GM12878 (cell line): ENCODE results near the gene CNIH1. TPM values are rescaled to one million over a fixed set of nuclear protein-coding genes. Genes with fewer than 3 reads are reported as not detected.
A peak's percentile ranks its signal among the peaks of the same experiment; 100 is the strongest.

ENCODE experiments used
- CREB1 ChIP-seq: IDR thresholded peaks from 2 replicates; pipeline ENCODE4 v1.6.1; 2012; ENCODE audit warnings: low read depth, mild to moderate bottlenecking, inconsistent platforms
- ELK1 ChIP-seq: IDR thresholded peaks from 2 replicates; pipeline ENCODE4 v1.6.1; 2012; ENCODE audit warnings: low read depth, low read length, improper control_type of control experiment
- FOXK2 ChIP-seq: fragments of 450-650 bp; IDR thresholded peaks from 2 replicates; pipeline ENCODE4 v1.6.1; 2017; ENCODE audit warnings: mild to moderate bottlenecking, moderate library complexity
- MTA2 ChIP-seq: fragments of 450-650 bp; IDR thresholded peaks from 2 replicates; pipeline ENCODE4 v1.6.1; 2016; ENCODE audit warnings: low read depth, mild to moderate bottlenecking, moderate library complexity
- NR2C2 ChIP-seq: IDR thresholded peaks from 2 replicates; pipeline ENCODE4 v1.6.1; 2011; ENCODE audit warnings: borderline replicate concordance, low read depth; ENCODE audit not compliant: control insufficient read depth, insufficient read length
- POLR2AphosphoS5 ChIP-seq: IDR thresholded peaks from 2 replicates; pipeline ENCODE4 v1.6.1; 2011; ENCODE audit warnings: mild to moderate bottlenecking, low read length, inconsistent platforms
- SMARCA5 ChIP-seq: fragments of 450-650 bp; IDR thresholded peaks from 2 replicates; pipeline ENCODE4 v1.6.1; 2017; ENCODE audit warnings: mild to moderate bottlenecking
- SREBF2 ChIP-seq: IDR thresholded peaks from 2 replicates; pipeline ENCODE4 v1.6.1; 2012; ENCODE audit warnings: mild to moderate bottlenecking, low read length
- STAT3 ChIP-seq: IDR thresholded peaks from 2 replicates; pipeline ENCODE4 v1.6.1; 2011; ENCODE audit warnings: low read depth, low read length, improper control_type of control experiment
- SUZ12 ChIP-seq: fragments of 200-600 bp; sonication (generic); IDR thresholded peaks from one replicate; pipeline ENCODE4 v1.6.1; 2018; ENCODE audit warnings: antibody characterized with exemption, mild to moderate bottlenecking; ENCODE audit not compliant: unreplicated experiment
- TCF12 ChIP-seq: IDR thresholded peaks from 2 replicates; pipeline ENCODE4 v1.6.1; 2011; ENCODE audit warnings: low read depth, mild to moderate bottlenecking, low read length
- ZNF207 ChIP-seq: fragments of 450-650 bp; IDR thresholded peaks from 2 replicates; pipeline ENCODE4 v1.6.1; 2014; ENCODE audit warnings: antibody characterized with exemption, mild to moderate bottlenecking, borderline replicate concordance
- ZNF687 ChIP-seq: fragments of 450-650 bp; IDR thresholded peaks from 2 replicates; pipeline ENCODE4 v1.6.1; 2017; ENCODE audit warnings: mild to moderate bottlenecking, moderate library complexity
- polyA plus RNA-seq, 11 experiments: library from polyadenylated mRNA; depleted of rRNA in 4 of 11; unstranded in 6 of 11; stranded (reverse) in 5 of 11; fragments of >200 nt; fragmentation: Nextera tagmentation in 4 of 11; fragmentation: Illumina TruSeq in 1 of 11; extraction: Ambion mirVana in 4 of 11; extraction: Trizol in 1 of 11; gene quantifications; 1 replicate in 1 of 11; 2 replicates in 10 of 11; pipeline versions ENCODE4 v1.2.1 to v1.2.3, GENCODE V29; 2011 to 2016; ENCODE audit warnings: inconsistent platforms in 2 of 11, missing spikeins in 2 of 11, low read depth in 1 of 11
- total RNA-seq, 4 experiments: library from RNA; depleted of rRNA in 3 of 4; stranded (reverse); fragments of >200 nt in 3 of 4; fragmentation: Illumina TruSeq in 1 of 4; extraction: Trizol in 1 of 4; gene quantifications; 2 replicates each; pipeline versions ENCODE4 v1.2.1 to v1.2.3, GENCODE V29; 2013 to 2021
- TF ChIP-seq, protein P1 (sequence below): IDR thresholded peaks from 2 replicates; pipeline ENCODE4 v1.6.1; 2011; ENCODE audit warnings: borderline replicate concordance, low read depth, mild to moderate bottlenecking, moderate library complexity, low read length; ENCODE audit not compliant: insufficient read depth, poor library complexity, severe bottlenecking
- TF ChIP-seq, protein P2 (sequence below): IDR thresholded peaks from 2 replicates; pipeline ENCODE4 v1.6.1; 2012; ENCODE audit warnings: low read length, inconsistent platforms

Gene CNIH1
- total and polyA plus RNA-seq, 10 of the 15 experiments (the other 5 are each of a cell fraction or from before 2014, with no cell fraction given) = 48.9 to 274 (median 110) TPM

DNA sequence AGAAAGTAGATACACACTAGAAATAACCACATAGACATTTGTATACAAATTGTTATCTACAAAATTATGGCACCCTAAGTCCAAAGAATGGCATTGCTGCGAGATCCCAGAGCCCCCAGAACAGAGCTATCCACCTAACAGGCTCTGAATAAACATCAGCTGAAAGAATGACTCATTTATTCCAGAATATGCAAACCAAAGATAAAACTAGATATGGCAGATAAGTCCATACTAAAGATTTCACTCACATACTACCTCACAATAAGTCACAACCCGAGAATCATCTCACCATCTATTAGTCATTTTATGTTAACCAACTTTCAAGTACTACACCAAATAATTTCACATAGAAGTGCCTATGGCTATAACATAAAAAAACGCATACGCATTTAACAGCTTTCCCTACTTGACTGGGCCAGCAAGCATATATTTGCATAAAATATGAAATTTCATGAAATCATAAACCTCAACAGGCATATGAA is 5.6 kb downstream of the CNIH1 start (continued):
- TF ChIP-seq ZNF687 = no peak
- no peak for TF ChIP-seq ELK1
- no peak for TF ChIP-seq SUZ12
- no peak for TF ChIP-seq SREBF2
- TF ChIP-seq ZNF207 = no peak
- TF ChIP-seq SMARCA5 = no peak
- no peak for TF ChIP-seq TCF12
- TF ChIP-seq, protein P1, sequence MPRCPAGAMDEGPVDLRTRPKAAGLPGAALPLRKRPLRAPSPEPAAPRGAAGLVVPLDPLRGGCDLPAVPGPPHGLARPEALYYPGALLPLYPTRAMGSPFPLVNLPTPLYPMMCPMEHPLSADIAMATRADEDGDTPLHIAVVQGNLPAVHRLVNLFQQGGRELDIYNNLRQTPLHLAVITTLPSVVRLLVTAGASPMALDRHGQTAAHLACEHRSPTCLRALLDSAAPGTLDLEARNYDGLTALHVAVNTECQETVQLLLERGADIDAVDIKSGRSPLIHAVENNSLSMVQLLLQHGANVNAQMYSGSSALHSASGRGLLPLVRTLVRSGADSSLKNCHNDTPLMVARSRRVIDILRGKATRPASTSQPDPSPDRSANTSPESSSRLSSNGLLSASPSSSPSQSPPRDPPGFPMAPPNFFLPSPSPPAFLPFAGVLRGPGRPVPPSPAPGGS = no peak
- TF ChIP-seq STAT3 = no peak
- TF ChIP-seq MTA2 = peak; percentile 36; the same call in 1 of the 2 replicates
- no peak for TF ChIP-seq NR2C2
- no peak for TF ChIP-seq FOXK2
- no peak for TF ChIP-seq CREB1
- no peak for TF ChIP-seq POLR2AphosphoS5
- TF ChIP-seq, protein P2, sequence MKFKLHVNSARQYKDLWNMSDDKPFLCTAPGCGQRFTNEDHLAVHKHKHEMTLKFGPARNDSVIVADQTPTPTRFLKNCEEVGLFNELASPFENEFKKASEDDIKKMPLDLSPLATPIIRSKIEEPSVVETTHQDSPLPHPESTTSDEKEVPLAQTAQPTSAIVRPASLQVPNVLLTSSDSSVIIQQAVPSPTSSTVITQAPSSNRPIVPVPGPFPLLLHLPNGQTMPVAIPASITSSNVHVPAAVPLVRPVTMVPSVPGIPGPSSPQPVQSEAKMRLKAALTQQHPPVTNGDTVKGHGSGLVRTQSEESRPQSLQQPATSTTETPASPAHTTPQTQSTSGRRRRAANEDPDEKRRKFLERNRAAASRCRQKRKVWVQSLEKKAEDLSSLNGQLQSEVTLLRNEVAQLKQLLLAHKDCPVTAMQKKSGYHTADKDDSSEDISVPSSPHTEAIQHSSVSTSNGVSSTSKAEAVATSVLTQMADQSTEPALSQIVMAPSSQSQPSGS = no peak; the same call in 1 of the 2 replicates
- TF ChIP-seq, all 136 proteins: peak for 15
